ENCODE results near the gene CERK.

The CERK gene

DNA sequence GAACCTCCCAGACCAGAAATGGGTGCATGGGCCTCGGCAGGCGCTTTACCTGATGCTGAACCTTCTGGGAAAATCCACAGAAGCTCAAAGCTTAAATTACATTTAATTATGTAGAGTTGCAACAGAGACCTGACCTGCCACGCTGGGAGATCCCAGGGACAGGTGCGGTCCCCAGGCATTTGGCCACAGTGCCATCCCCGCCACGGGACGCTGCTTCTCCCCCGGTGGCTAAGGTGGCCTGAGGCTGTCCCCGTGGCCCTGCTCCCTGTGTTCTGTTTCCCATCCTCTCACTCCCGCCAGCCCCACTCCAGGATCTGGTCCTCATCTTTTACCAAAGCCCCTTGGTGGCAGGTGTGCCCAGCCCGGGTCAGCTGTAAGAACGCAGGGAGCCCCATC, 78.3 kb downstream of the CERK start:
- DNase-seq (ENCODE audit: low read depth) = no peak
- H3K4me3 ChIP-seq (ENCODE audit: low read depth, low read length) = no peak overlapping the region
- TF ChIP-seq, protein P1, sequence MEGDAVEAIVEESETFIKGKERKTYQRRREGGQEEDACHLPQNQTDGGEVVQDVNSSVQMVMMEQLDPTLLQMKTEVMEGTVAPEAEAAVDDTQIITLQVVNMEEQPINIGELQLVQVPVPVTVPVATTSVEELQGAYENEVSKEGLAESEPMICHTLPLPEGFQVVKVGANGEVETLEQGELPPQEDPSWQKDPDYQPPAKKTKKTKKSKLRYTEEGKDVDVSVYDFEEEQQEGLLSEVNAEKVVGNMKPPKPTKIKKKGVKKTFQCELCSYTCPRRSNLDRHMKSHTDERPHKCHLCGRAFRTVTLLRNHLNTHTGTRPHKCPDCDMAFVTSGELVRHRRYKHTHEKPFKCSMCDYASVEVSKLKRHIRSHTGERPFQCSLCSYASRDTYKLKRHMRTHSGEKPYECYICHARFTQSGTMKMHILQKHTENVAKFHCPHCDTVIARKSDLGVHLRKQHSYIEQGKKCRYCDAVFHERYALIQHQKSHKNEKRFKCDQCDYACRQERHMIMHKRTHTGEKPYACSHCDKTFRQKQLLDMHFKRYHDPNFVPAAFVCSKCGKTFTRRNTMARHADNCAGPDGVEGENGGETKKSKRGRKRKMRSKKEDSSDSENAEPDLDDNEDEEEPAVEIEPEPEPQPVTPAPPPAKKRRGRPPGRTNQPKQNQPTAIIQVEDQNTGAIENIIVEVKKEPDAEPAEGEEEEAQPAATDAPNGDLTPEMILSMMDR (IDR thresholded peaks at IDR 0.05; ENCODE audit: insufficient read depth, low read depth, low read length, missing control alignments) = no peak

GRCh38 chr22:46659059-46659790, 78.8 kb downstream of the CERK start:
- DNase-seq (ENCODE audit: low read depth) = no peak
- TF ChIP-seq, protein P1 (IDR thresholded peaks at IDR 0.05; ENCODE audit: insufficient read depth, low read depth, low read length, missing control alignments) = no peak
- H3K4me3 ChIP-seq (ENCODE audit: low read depth, low read length) = no peak overlapping the region

- no peak overlapping the region for H3K4me3 ChIP-seq (ENCODE audit: low read depth, low read length)
- DNase-seq (ENCODE audit: low read depth) = no peak
- TF ChIP-seq, protein P1 (IDR thresholded peaks at IDR 0.05; ENCODE audit: insufficient read depth, low read depth, low read length, missing control alignments) = no peak
Measured at GRCh38 chr22:46657996-46658947, 79.8 kb downstream of the CERK start.

GRCh38 chr22:46657655-46657953, 80.4 kb downstream of the CERK start:
- H3K4me3 ChIP-seq (ENCODE audit: low read depth, low read length) = no peak overlapping the region
- no peak for DNase-seq (ENCODE audit: low read depth)
- TF ChIP-seq, protein P1 (IDR thresholded peaks at IDR 0.05; ENCODE audit: insufficient read depth, low read depth, low read length, missing control alignments) = no peak

DNA sequence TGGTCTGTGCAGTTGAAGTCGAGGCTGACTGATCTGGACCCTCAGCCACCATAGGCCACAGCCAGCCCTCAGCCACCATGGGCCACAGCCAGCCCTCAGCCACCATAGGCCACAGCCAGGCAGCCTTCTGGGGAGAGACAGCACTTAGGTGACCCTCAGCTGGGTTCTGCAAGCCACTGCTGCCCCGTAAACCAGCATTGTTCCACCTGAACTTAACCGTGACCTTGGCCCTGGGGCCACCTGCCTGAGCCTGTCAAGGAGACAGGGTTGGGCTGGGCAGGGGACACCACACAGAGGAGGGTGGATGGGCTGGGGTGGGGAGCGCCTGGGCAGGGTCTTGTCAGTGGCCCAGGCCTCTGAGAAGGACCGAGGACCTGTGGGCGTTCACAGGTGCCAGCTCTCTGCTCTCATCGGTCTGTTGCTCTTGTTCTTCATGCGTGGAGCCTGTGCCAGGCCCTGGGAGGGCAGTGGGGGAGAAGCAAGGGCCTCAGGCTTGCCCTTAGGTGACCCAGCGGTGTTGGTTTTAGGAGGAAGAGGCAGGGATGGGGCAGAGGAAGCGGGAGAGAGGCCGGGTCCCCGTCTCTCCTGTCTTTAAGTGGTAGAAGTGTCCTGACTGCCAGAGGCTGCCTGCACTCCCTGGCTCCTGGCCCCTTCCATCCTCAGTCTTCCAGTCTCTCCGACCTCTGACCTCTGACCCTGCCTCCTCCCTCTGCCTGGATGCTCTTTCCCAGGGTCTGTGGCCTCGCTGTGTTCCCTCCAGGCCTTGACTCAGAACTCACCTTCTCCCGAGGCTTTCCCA, 81.0 kb downstream of the CERK start:
- H3K4me3 ChIP-seq (ENCODE audit: low read depth, low read length) = no peak overlapping the region
- DNase-seq (ENCODE audit: low read depth) = no peak
- TF ChIP-seq, protein P1 (IDR thresholded peaks at IDR 0.05; ENCODE audit: insufficient read depth, low read depth, low read length, missing control alignments) = no peak

GRCh38 chr22:46655861-46656608, 82.0 kb downstream of the CERK start:
- TF ChIP-seq, protein P1 (IDR thresholded peaks at IDR 0.05; ENCODE audit: insufficient read depth, low read depth, low read length, missing control alignments) = no peak
- no peak overlapping the region for H3K4me3 ChIP-seq (ENCODE audit: low read depth, low read length)
- no peak for DNase-seq (ENCODE audit: low read depth)
